ENCODE data around the gene CD302. TPM values are rescaled to one million over a fixed set of nuclear protein-coding genes. Genes with fewer than 3 reads are reported as not detected.
"Not testable (repeated sequence)": the region's sequence is repeated elsewhere in the genome, so short reads cannot be mapped to it uniquely, and the experiment has no call there.

Gene CD302
- total and polyA plus RNA-seq, 2 donors (not counting 1 experiment from before 2014, with no cell fraction given) = 0.72 to 1.5 TPM

DNA sequence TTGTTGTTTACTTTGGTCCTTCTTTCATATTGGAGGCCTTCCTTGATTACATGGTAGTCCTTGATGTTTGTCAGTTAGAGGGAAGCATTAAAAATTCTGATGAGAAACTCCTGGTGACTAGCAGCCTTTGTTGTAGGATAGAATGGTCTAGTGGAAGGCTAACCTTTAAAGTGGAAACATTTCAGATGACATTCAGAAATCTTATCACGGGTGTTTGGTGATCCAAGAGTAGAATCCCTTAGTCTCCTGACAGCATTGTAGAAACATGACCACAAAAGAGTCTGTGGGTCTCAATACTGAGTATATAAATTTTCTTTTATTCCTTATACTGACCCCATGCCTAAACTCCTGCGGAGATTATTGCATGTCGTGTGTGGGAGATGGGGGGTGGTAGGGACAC lies 72.3 kb downstream of the CD302 start:
- intact Hi-C loops (cut with micrococcal nuclease) = no loop called here
- ChIA-PET POLR2A (no interaction called here), CTCF (no interaction called here)
- Histone ChIP-seq H3K9ac (ENCODE audit: low read length) (no peak overlapping the region), H3K79me2 (ENCODE audit: control insufficient read depth, insufficient read depth, low read length) (peaks cover 98% of the 10 kb centered on the region), H3K9me3 (ENCODE audit: control extremely low read depth in 1 of 3, control insufficient read depth in 2 of 3, insufficient read depth in 1 of 3, low read length in 2 of 3) (no peaks in the 10 kb centered on the region), H3K4me2 (replicated peaks; ENCODE audit: low read depth, low read length, poor library complexity, severe bottlenecking) (no peak overlapping the region), H3K4me3 (ENCODE audit: control extremely low read depth in 1 of 5, extremely low read depth in 1 of 5, insufficient read depth in 1 of 5, low read depth in 2 of 5, low read length in 4 of 5) (no peak overlapping the region), H3K27ac (ENCODE audit: low read length in 2 of 2) (no peak overlapping the region), H3K4me1 (ENCODE audit: control insufficient read depth in 2 of 2, insufficient read depth in 2 of 2, low read length in 2 of 2) (peaks cover 7 to 30% of the 10 kb centered on the region in 2 donors), H2AFZ (ENCODE audit: insufficient read depth, low read depth, low read length, poor library complexity, severe bottlenecking) (no peak overlapping the region), H4K20me1 (ENCODE audit: control insufficient read depth, insufficient read depth, low read length, poor library complexity, severe bottlenecking) (peaks cover 90% of the 10 kb centered on the region), H3K27me3 (replicated peaks in 1 of 4; ENCODE audit: control extremely low read depth in 1 of 4, control insufficient read depth in 3 of 4, insufficient read depth in 4 of 4, low read length in 3 of 4) (no peaks in the 10 kb centered on the region), H3K36me3 (replicated peaks in 1 of 2; ENCODE audit: control extremely low read depth in 1 of 2, control insufficient read depth in 1 of 2, extremely low read depth in 1 of 2, insufficient read depth in 2 of 2, low read length in 1 of 2) (peaks cover 8 to 9% of the 10 kb centered on the region in 2 experiments)
- DNase-seq (no peak), ATAC-seq (ENCODE audit: low read depth) (no peak)
- no peak overlapping the region for H3K4me3 Mint-ChIP-seq
- no peak for TF ChIP-seq CTCF (IDR thresholded peaks at IDR 0.05)
- TF ChIP-seq EZH2 (IDR thresholded peaks at IDR 0.05; ENCODE audit: borderline replicate concordance, insufficient read depth, low read depth, low read length, poor library complexity, severe bottlenecking) = no peak
- H3K4me1 Mint-ChIP-seq = peaks cover 60% of the 10 kb centered on the region
- WGBS (ENCODE audit: insufficient coverage) = no CpG with 5 or more reads among the region's 3 CpGs
- H3K9me3 Mint-ChIP-seq (ENCODE audit: insufficient read depth) = no peaks in the 10 kb centered on the region
- no peaks in the 10 kb centered on the region for H3K27me3 Mint-ChIP-seq
- no peak overlapping the region for H3K27ac Mint-ChIP-seq

GRCh38 chr2:159724795-159725572 lies 73.0 kb downstream of the CD302 start:
- H3K27me3 Mint-ChIP-seq; H3K27me3 ChIP-seq (replicated peaks in 1 of 4; ENCODE audit: control extremely low read depth in 1 of 4, control insufficient read depth in 3 of 4, insufficient read depth in 4 of 4, low read length in 3 of 4); ATAC-seq (ENCODE audit: low read depth); H3K9ac ChIP-seq (ENCODE audit: low read length); DNase-seq; H2AFZ ChIP-seq (ENCODE audit: insufficient read depth, low read depth, low read length, poor library complexity, severe bottlenecking); H3K9me3 Mint-ChIP-seq (ENCODE audit: insufficient read depth); H3K4me3 ChIP-seq (ENCODE audit: control extremely low read depth in 1 of 5, extremely low read depth in 1 of 5, insufficient read depth in 1 of 5, low read depth in 2 of 5, low read length in 4 of 5); H3K4me2 ChIP-seq (replicated peaks; ENCODE audit: low read depth, low read length, poor library complexity, severe bottlenecking); H3K9me3 ChIP-seq (ENCODE audit: control extremely low read depth in 1 of 3, control insufficient read depth in 2 of 3, insufficient read depth in 1 of 3, low read length in 2 of 3); POLR2A ChIA-PET; CTCF ChIA-PET; H3K36me3 ChIP-seq (replicated peaks in 1 of 2; ENCODE audit: control extremely low read depth in 1 of 2, control insufficient read depth in 1 of 2, extremely low read depth in 1 of 2, insufficient read depth in 2 of 2, low read length in 1 of 2); intact Hi-C loops (cut with micrococcal nuclease); H3K27ac Mint-ChIP-seq; H3K4me3 Mint-ChIP-seq; H3K27ac ChIP-seq (ENCODE audit: low read length in 2 of 2): not testable (repeated sequence)
- H3K4me1 Mint-ChIP-seq = peaks cover 67% of the 10 kb centered on the region
- Histone ChIP-seq H4K20me1 (ENCODE audit: control insufficient read depth, insufficient read depth, low read length, poor library complexity, severe bottlenecking) (peaks cover 97% of the 10 kb centered on the region), H3K79me2 (ENCODE audit: control insufficient read depth, insufficient read depth, low read length) (peaks cover 98% of the 10 kb centered on the region), H3K4me1 (ENCODE audit: control insufficient read depth in 2 of 2, insufficient read depth in 2 of 2, low read length in 2 of 2) (peaks cover 7 to 30% of the 10 kb centered on the region in 2 donors)
- no CpG with 5 or more reads among the region's 6 CpGs for WGBS (ENCODE audit: insufficient coverage)
